ENCODE measurements around the gene CAPZB. TPM values are rescaled to one million over a fixed set of nuclear protein-coding genes. Genes with fewer than 3 reads are reported as not detected.

CAPZB gene
- total RNA-seq, 1 experiment from 2014 or later = 99.7 TPM

GRCh38 chr1:19454265-19455146 is 30.8 kb downstream of the CAPZB start:
- no peaks in the 10 kb centered on the region for H3K9me3 ChIP-seq (replicated peaks)
- H3K27me3 ChIP-seq = no peaks in the 10 kb centered on the region
- H3K27ac ChIP-seq = no peak overlapping the region
- peaks cover 27% of the 10 kb centered on the region for H3K4me1 ChIP-seq
- H3K36me3 ChIP-seq = no peaks in the 10 kb centered on the region
- no peak for DNase-seq
- no peak overlapping the region for H3K4me3 ChIP-seq

- peaks cover 29% of the 10 kb centered on the region for H3K4me1 ChIP-seq
- H3K27me3 ChIP-seq = no peaks in the 10 kb centered on the region
- H3K4me3 ChIP-seq = no peak overlapping the region
- no peaks in the 10 kb centered on the region for H3K9me3 ChIP-seq (replicated peaks)
- no peaks in the 10 kb centered on the region for H3K36me3 ChIP-seq
- DNase-seq = no peak
- H3K27ac ChIP-seq = no peak overlapping the region
Observed at GRCh38 chr1:19453741-19454201, 31.6 kb downstream of the CAPZB start.

DNA sequence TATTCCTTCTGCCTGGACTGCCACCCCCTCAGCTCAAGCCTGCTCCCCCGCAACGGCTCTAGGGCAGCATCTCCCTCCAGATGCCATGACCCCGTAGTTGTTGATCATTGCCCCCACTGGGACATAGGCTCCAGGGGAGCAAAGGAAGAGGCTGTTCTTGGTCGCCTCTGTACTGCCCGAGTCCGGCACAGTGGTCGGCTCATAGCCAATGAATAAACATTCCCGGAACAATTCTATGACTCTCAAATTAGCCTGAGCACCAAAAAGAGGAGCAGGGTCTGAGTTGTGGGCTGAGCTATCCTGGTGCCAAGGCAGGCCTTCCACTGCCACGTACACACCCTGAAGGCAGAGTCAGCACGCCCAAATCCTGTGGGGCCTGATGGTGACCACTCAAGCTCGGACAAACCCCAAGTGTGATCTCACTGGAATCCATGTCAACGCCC is 33.1 kb downstream of the CAPZB start:
- H3K36me3 ChIP-seq = no peaks in the 10 kb centered on the region
- H3K4me3 ChIP-seq = no peak overlapping the region
- H3K4me1 ChIP-seq = peaks cover 28% of the 10 kb centered on the region
- no peak overlapping the region for H3K27ac ChIP-seq
- DNase-seq = no peak
- no peaks in the 10 kb centered on the region for H3K9me3 ChIP-seq (replicated peaks)
- no peaks in the 10 kb centered on the region for H3K27me3 ChIP-seq

- Histone ChIP-seq H3K4me1 (peaks cover 24% of the 10 kb centered on the region), H3K4me3 (no peak overlapping the region), H3K36me3 (no peaks in the 10 kb centered on the region), H3K9me3 (replicated peaks) (no peaks in the 10 kb centered on the region), H3K27ac (no peak overlapping the region), H3K27me3 (no peaks in the 10 kb centered on the region)
- peak in 1 of 2 experiments; percentile 49 for DNase-seq
Observed at GRCh38 chr1:19450811-19451515, 34.4 kb downstream of the CAPZB start.

- DNase-seq = no peak
- no peaks in the 10 kb centered on the region for H3K27me3 ChIP-seq
- H3K27ac ChIP-seq = no peak overlapping the region
- no peaks in the 10 kb centered on the region for H3K9me3 ChIP-seq (replicated peaks)
- H3K4me3 ChIP-seq = no peak overlapping the region
- no peaks in the 10 kb centered on the region for H3K36me3 ChIP-seq
- peaks cover 29% of the 10 kb centered on the region for H3K4me1 ChIP-seq
Observed at GRCh38 chr1:19449454-19450228, 35.7 kb downstream of the CAPZB start.

- Histone ChIP-seq H3K27ac (no peak overlapping the region), H3K9me3 (replicated peaks) (no peaks in the 10 kb centered on the region), H3K36me3 (no peaks in the 10 kb centered on the region), H3K4me3 (no peak overlapping the region), H3K4me1 (peaks cover 29% of the 10 kb centered on the region), H3K27me3 (no peaks in the 10 kb centered on the region)
- peak in 1 of 2 experiments; percentile 25 for DNase-seq
Observed at GRCh38 chr1:19448491-19449439, 36.6 kb downstream of the CAPZB start.

- Histone ChIP-seq H3K4me3 (no peak overlapping the region), H3K4me1 (peaks cover 31% of the 10 kb centered on the region), H3K36me3 (no peaks in the 10 kb centered on the region), H3K9me3 (replicated peaks) (no peaks in the 10 kb centered on the region), H3K27me3 (no peaks in the 10 kb centered on the region), H3K27ac (no peak overlapping the region)
- no peak for DNase-seq
Observed at GRCh38 chr1:19447550-19447949, 37.8 kb downstream of the CAPZB start.

- no peaks in the 10 kb centered on the region for H3K36me3 ChIP-seq
- peak in 1 of 2 experiments; percentile 24 for DNase-seq
- peaks cover 29% of the 10 kb centered on the region for H3K4me1 ChIP-seq
- no peaks in the 10 kb centered on the region for H3K27me3 ChIP-seq
- no peak overlapping the region for H3K27ac ChIP-seq
- H3K9me3 ChIP-seq (replicated peaks) = no peaks in the 10 kb centered on the region
- H3K4me3 ChIP-seq = no peak overlapping the region
Observed at GRCh38 chr1:19445417-19446342, 39.7 kb downstream of the CAPZB start.

- Histone ChIP-seq H3K4me1 (peaks cover 23% of the 10 kb centered on the region), H3K4me3 (no peak overlapping the region), H3K27me3 (no peaks in the 10 kb centered on the region), H3K27ac (no peak overlapping the region), H3K9me3 (replicated peaks) (no peaks in the 10 kb centered on the region), H3K36me3 (no peaks in the 10 kb centered on the region)
- DNase-seq = no peak
Observed at GRCh38 chr1:19444296-19445021, 40.9 kb downstream of the CAPZB start.

DNA sequence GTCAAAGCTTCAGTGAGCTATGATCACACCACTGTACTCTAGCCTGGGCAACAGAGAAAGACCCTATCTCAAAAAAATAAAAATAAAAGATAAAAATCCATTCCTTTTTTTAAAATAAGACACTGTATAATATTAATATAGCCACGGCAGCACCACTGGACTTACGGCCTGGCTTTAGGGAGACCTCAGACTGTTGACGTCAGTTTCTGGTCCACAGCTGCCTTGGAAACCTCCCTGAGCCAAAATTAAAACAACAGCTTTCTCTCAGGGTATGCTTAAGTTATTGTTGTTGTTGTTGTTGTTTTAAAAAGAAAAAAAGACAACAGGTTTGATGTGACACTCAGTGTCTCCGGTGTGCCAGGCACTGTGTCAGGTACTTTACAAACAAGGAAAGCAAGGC is 42.0 kb downstream of the CAPZB start:
- Histone ChIP-seq H3K9me3 (replicated peaks) (no peaks in the 10 kb centered on the region), H3K4me1 (peaks cover 17% of the 10 kb centered on the region), H3K27me3 (no peaks in the 10 kb centered on the region), H3K4me3 (no peak overlapping the region), H3K36me3 (no peaks in the 10 kb centered on the region), H3K27ac (no peak overlapping the region)
- DNase-seq = no peak

GRCh38 chr1:19442154-19443096 is 42.9 kb downstream of the CAPZB start:
- H3K4me3 ChIP-seq = no peak overlapping the region
- no peaks in the 10 kb centered on the region for H3K9me3 ChIP-seq (replicated peaks)
- H3K36me3 ChIP-seq = no peaks in the 10 kb centered on the region
- peaks cover 17% of the 10 kb centered on the region for H3K4me1 ChIP-seq
- peak overlapping the region; percentile 1; the same call in 1 of the 2 replicates for H3K27ac ChIP-seq
- DNase-seq = peak; percentile 49 to 62
- H3K27me3 ChIP-seq = no peaks in the 10 kb centered on the region
